ENCODE data around the gene PCBP3.

The PCBP3 gene

DNA sequence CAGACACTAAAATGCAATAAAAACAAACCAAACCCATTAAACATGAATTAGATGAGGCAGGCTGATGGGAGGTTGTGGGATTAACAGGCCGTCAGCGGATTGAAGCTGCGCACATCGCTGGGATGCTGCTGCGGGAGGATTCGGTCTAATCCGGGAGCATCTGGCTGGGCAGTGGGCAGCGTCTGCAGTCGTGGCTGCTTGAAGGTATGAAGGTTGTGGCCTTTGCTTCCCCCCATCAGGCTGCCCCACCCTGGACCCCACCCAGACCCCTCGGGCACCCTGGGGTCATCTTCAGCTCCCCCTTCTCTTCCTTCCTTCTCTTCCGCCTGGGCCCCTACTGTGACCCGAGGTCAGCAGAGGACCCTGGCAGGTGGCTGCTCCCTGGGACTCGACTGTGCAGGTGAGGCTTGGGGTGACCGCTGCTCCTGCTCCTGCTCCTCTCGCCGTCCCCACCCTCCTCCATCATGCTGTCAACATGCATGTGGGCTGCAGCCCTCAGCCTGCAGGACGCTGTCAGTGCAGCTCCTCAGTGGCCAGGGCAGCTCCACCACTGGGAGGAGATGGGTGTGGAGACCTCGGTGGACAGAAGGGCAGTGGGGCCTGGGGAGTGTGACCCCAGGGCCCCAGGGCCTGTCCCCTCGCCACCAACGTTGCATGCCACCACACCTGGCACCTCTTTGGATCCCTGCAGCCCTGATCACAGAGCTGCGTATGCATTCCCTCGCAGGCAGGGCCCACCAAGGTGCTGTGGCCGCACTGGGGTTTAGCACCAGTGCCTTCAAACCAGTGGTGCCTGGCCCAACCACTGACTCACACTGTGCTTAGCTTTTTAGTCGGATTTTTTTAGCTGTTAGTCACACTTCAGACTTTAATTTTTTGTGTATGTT is 225.8 kb downstream of the PCBP3 start:
- no peak overlapping the region for H3K4me3 ChIP-seq (ENCODE audit: low read length)
- TF ChIP-seq, protein P1, sequence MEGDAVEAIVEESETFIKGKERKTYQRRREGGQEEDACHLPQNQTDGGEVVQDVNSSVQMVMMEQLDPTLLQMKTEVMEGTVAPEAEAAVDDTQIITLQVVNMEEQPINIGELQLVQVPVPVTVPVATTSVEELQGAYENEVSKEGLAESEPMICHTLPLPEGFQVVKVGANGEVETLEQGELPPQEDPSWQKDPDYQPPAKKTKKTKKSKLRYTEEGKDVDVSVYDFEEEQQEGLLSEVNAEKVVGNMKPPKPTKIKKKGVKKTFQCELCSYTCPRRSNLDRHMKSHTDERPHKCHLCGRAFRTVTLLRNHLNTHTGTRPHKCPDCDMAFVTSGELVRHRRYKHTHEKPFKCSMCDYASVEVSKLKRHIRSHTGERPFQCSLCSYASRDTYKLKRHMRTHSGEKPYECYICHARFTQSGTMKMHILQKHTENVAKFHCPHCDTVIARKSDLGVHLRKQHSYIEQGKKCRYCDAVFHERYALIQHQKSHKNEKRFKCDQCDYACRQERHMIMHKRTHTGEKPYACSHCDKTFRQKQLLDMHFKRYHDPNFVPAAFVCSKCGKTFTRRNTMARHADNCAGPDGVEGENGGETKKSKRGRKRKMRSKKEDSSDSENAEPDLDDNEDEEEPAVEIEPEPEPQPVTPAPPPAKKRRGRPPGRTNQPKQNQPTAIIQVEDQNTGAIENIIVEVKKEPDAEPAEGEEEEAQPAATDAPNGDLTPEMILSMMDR (conservative IDR thresholded peaks at IDR 0.05; ENCODE audit: low read depth, low read length): no peak
- DNase-seq (ENCODE audit: low read depth): no peak

DNA sequence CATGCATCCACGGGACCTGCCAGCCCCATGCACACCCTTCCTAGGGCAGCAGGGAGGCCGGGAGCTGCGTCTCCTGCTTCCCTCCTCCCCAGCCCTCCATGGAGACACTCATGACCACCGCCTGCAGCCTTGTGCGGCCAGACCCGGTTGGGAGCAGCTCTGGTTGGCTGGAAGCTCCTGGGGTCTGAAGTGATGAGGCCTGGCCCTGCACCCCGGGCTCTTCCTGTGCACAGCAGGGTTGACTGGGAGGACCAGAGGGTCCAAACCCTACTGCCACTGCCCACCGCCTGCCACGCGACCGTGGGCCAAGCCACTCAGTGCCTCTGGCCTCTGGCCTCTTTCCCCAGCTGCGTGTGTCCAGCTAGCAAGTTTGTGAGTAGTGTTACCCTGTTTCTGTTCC is 226.9 kb downstream of the PCBP3 start:
- TF ChIP-seq, protein P1 (conservative IDR thresholded peaks at IDR 0.05; ENCODE audit: low read depth, low read length): no peak
- no peak for DNase-seq (ENCODE audit: low read depth)
- no peak overlapping the region for H3K4me3 ChIP-seq (ENCODE audit: low read length)

DNA sequence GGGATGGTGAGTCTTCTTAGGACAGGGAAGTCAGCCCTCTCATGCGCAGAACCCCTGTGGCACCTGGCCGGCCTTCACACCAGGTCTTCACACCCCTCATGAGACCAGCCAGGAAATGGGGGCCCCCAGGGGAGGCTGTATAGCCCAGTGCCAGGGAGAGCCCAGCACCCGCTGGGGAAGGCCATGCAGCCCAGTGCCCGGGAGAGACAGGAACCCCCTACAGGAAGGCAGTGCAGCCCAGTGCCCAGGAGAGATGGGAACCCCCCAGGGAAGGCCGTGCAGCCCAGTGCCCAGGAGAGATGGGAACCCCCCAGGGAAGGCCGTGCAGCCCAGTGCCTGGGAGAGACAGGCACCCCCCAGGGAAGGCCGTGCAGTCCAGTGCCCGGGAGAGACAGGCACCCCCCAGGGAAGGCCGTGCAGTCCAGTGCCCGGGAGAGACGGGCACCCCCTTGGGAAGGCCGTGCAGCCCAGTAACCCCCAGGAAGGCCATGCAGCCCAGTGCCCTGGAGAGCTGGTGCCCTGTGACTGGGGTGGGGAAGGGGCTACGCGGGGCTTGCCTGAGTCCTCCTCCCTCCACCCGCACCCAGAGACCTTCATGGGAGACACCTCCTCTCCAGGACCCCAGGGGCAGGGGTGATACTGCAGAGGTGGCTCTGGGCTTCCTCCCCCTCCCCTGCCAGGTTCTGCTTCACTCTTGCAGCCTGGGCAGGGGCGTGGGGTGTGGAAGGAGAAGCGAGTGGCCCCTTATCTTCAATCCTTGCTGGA is 227.5 kb downstream of the PCBP3 start:
- TF ChIP-seq, protein P1 (conservative IDR thresholded peaks at IDR 0.05; ENCODE audit: low read depth, low read length): no peak
- DNase-seq (ENCODE audit: low read depth): no peak
- H3K4me3 ChIP-seq (ENCODE audit: low read length): no peak overlapping the region

DNA sequence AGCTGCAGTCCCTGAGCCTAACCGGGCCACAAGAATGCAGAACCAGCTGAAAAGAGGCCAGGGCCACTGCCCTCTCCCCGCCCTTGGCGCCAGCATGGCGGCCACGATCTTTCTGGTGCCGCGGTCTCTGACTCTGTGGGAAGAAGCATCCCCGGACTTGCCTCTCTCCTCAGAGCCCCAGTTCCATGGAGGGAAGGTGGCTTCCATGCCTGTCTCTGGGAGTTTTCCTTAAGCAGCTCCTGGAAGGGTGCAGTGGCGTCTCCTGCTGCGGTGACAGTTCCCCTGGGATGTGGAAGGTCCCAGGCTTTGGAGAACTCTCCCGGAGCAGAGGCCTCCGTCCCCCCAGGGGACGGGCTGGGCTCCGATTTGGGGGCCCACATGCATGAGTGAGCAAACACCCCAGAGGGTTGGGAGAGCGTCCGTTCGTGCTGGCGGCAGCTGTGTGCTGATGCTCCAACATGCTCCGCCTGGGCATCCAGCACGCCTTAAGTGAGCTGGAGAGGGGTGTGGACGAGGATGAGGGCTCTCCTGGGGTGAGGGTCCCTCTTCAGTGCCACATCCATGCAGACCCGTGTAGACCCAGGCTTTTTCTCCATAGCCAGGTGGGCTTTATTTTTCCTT is 228.2 kb downstream of the PCBP3 start:
- DNase-seq (ENCODE audit: low read depth): no peak
- TF ChIP-seq, protein P1 (conservative IDR thresholded peaks at IDR 0.05; ENCODE audit: low read depth, low read length): no peak
- H3K4me3 ChIP-seq (ENCODE audit: low read length): no peak overlapping the region

DNA sequence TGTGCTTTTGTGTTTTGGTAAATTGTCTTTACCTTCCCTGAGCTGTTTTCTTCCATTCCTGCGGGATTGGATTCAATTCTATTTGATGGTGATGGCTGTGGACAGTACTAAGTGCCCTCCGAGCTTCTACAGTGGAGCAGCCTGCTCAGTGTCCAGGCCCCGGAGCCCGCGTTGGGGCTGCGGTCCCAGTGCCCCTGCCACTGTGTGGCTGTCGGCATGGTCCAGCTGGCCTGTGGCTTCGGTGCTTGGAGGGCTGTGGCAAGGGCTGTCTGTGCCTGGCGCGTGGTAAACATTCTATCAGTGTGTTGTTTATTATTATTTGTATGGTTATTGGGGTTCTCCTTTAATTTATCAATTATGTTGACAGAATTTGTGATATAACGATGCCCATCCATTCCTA is 228.9 kb downstream of the PCBP3 start:
- TF ChIP-seq, protein P1 (conservative IDR thresholded peaks at IDR 0.05; ENCODE audit: low read depth, low read length): no peak
- DNase-seq (ENCODE audit: low read depth): no peak
- no peak overlapping the region for H3K4me3 ChIP-seq (ENCODE audit: low read length)

DNA sequence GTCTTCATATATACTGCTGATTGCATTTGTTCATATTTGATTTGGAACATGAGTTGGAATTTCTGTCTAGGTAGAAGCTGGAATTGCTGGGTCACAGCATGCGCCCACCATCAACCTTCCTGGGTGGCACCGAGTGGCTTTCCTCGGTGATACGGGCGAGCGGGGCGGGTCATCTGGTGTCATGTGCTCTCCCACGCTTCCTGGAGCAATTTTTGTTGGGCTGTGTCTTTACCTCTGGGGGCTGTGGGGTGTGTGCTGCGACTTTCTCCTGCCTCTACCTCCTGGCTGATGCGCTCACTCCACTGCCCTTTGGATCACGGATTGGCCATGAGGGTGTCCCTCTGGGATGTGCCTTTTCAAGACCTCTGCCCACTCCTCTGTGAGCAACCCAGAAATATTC is 229.4 kb downstream of the PCBP3 start:
- TF ChIP-seq, protein P1 (conservative IDR thresholded peaks at IDR 0.05; ENCODE audit: low read depth, low read length): no peak
- H3K4me3 ChIP-seq (ENCODE audit: low read length): no peak overlapping the region
- no peak for DNase-seq (ENCODE audit: low read depth)

Data from retinal pigment epithelial cell (primary cell).